Activated gamma-delta T cell treated with anti-CD3 and anti-CD28 coated beads, Interleukin-2, amount 50 U/mL, for 16 hours (primary cell): ENCODE measurements around the gene ASB2.

Source experiments
- DNase-seq: peaks from one replicate; pipeline ENCODE4 v3.0.0-alpha.2; 2020; ENCODE audit warnings: low read depth

Gene ASB2

GRCh38 chr14:93976477-93977057 is at the start of gene ASB2:
ASB2 (minus strand) TSS chr14:93976570; CDS start chr14:93964539, 12,031 bp downstream.
- no peak for DNase-seq

DNA sequence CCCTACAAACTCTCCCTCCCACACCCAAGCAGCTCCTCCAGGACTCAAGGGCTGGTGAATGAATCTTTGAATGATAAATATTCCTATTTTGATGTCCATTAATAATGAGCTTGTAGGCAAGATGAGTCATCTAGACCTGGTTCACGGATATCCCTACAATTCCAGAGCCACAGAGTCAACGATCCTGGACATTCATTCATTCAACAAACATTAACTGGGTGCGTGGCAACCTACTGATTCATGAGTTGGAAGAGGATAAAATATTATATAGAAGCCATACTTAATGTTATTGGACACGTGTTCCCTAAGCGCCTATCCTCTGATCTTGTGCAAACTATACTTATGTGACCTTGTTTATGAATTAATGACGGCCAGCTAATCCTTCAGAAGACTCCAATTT is 49.4 kb upstream of the ASB2 start:
- no peak for DNase-seq

DNA sequence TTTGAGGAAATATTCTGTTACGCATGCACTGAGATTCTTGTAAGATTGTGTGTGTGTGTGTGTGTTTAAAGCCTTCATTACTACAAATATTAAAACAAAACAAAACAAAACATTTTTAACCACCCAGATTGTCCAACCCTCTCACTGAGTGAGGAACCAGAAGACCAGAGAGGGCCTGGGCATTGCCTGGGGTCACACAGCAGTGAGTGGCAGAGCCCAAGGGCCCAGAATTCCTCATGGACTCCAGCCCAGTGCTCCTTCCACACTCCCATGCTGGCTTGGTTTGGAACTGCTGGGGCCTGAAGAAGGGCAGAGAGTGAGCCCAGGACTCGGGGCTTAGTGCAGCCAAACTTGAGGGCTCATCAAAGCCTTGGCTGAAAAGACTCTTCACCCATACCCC is 48.2 kb upstream of the ASB2 start:
- DNase-seq: no peak

- no peak for DNase-seq
Measured at GRCh38 chr14:94022532-94023411, 46.4 kb upstream of the ASB2 start.

DNA sequence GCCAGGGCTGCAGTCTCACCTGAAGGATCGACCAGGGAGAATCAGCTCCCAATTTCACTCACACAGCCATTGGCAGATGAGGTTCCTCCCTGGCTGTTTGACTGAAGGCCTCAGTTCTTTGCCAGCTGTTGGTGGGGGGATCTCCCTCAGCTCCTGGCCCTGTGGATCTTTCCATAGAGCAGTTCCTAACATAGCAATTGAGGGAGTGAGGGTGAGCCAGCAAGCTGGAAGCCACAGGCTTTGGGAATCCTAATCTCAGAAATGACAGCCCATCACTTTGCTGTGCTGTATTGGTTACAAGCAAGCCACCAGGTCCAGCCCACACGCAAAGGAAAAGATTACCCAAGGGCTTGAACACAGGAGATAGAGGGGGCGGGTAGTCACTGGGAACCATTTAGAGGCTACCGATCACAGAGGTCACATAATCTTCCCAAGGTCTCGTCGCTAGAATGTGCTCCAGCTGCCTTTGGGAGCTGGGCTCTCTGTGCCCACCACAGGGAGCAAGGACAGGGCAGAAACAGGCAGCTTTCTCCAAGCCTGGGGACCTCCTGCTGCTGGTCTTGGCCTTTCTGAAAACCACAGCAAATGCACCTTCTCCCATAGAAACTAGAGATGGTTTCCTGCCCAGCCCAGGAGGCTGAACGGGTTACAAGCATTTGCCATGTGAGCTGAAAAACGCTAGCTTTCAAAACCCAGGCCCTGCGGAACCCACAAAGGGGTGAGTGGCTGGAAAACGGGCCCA is 45.2 kb upstream of the ASB2 start:
- DNase-seq: no peak

DNA sequence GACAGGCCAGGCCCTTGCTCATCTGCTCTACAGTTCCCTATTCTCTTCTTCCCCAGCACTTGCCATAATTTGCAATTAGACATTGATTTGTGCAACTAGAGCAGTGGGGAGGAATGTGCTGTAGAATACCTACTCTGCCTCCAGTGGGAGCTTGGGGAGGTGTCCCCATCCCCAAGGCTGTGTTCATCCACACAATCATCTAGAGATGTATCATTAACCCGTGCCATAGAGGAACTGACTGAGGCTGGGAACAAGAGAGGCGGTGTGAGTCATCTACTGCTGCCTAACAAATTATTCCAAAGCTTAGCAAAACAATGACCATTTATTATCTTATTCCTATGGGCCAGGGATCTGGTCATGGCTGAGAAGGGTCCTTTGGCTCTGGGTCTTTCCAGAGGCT is 44.6 kb upstream of the ASB2 start:
- DNase-seq: no peak

DNA sequence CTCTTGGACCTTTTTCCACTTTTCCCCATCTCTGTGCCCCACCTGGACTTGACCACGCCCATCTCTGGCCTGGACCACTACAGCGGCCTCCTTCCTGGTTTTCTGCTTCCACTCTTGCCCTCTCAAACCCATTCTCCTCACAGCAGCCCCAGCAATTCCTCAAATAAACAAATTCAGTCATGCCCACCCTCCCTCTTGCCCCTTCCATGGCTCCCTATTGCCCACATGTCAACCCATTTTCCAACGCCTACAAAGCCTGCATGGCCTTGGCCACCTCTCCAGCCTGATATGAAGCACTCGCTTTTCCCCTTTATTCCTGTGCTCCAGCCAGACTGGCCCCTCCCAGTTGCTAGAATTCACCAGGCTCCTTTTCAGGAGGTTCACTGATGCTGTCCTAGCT is 43.9 kb upstream of the ASB2 start:
- DNase-seq: no peak

DNA sequence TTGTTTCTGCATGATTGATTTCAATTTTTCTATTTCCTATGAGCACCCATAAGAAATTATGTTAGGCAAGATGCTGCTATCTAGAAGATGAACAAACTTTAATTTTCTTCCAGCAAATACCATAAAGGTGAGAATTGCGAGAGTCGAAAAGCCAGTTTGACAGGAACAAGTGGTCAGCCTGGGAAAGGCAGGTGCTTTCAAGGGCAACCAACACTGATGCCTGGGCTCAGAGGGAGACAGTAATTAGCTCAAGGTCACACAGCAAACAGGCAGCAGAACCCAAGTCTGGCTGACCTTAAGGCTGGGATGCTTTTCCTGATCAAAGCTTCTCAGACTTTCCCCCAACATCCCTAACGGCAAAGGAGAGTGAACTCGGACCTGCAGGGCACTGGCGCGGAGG is 43.0 kb upstream of the ASB2 start:
- no peak for DNase-seq

DNA sequence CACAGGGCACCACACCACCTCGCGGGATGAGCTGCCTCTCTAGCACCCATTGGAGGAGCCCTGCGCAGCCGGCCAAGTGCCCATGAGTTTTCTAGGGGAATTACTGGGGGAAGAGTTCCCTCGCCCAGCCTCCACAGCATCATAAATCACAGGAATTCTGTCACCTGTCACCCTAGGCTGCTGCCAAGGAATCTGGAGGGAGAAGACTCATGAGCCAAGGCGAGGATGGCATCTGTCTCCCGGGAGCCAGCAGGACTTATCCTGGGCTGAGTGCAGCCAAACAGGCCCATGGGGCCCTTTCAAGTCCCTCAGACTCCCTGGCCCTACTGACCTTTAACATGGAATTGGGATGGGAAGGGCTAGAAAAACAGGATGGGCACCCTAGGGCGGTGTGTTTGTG is 41.9 kb upstream of the ASB2 start:
- no peak for DNase-seq

DNA sequence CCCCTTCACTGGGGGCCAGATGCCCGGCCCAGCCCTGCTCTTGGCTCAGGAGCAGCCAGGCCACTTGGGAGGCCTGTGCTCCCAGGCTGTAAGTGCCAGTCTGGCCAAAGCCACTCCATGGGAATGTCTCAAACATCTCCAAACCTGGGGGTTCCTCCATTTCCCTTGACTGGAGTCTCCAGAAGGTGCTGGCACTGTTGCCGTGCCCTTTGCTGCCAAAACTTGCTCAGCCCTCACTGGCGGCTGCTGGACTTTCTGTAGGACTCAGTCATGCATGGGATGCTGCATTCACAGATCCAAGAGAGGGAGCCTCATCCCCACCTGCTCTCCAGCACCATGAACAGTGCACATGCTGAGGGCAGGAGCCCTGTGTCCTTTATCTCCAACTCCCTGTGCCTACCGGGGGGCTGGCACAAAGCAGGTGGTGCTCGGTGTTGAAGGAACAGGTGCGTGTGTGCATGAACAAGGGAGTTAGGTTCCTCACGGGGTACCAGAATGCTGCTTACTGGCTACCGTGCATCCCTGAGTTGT is 40.1 kb upstream of the ASB2 start:
- DNase-seq: no peak

- DNase-seq: no peak
Measured at GRCh38 chr14:94015223-94015622, 38.9 kb upstream of the ASB2 start.

DNA sequence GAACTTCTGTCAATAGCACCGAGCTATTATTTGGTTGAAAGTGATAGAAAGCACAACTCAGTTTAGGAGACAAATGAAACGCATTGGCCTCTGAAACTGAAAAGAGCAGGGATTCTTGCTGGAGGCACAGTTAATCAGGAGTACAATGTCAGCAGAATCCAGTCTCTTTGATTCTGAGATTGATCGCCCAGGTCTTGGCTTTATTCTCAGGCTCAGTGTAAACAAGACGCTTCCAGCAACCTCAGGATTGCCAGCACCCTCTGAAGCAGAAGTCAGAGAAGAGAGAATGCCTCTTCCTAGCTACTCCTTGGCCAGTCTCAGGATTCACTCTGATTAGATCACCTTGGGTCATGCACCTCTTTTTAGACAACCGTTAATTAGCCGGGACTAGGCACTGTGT is 38.0 kb upstream of the ASB2 start:
- no peak for DNase-seq

GRCh38 chr14:94011795-94012194 is 35.4 kb upstream of the ASB2 start:
- DNase-seq: no peak

DNA sequence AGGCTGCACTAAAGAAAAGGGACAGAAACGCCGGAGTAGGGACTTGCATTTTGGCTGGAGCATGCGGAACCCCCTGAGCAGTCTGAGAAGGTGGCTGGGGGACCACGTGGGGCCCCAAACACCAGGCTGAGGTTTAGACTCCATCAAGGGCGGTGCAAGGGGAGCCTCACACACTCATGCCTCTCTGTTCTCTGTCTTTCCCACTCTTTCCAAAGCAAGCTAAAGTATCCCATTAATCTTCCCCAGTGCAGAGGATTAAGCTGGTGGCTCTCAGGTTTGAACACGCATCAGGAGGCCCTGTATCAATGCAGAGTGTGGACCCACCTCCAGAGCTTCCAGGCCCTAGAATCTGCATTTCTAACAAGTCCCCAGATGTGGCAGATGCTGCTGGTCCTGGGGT is 34.3 kb upstream of the ASB2 start:
- DNase-seq: no peak

- no peak for DNase-seq
Measured at GRCh38 chr14:94009767-94010166, 33.4 kb upstream of the ASB2 start.

GRCh38 chr14:94008234-94008633 is 31.9 kb upstream of the ASB2 start:
- DNase-seq: no peak

- DNase-seq: no peak
Measured at GRCh38 chr14:94005324-94006073, 29.1 kb upstream of the ASB2 start.

- no peak for DNase-seq
Measured at GRCh38 chr14:94004015-94004414, 27.6 kb upstream of the ASB2 start.

GRCh38 chr14:94003397-94003796 is 27.0 kb upstream of the ASB2 start:
- DNase-seq: no peak

DNA sequence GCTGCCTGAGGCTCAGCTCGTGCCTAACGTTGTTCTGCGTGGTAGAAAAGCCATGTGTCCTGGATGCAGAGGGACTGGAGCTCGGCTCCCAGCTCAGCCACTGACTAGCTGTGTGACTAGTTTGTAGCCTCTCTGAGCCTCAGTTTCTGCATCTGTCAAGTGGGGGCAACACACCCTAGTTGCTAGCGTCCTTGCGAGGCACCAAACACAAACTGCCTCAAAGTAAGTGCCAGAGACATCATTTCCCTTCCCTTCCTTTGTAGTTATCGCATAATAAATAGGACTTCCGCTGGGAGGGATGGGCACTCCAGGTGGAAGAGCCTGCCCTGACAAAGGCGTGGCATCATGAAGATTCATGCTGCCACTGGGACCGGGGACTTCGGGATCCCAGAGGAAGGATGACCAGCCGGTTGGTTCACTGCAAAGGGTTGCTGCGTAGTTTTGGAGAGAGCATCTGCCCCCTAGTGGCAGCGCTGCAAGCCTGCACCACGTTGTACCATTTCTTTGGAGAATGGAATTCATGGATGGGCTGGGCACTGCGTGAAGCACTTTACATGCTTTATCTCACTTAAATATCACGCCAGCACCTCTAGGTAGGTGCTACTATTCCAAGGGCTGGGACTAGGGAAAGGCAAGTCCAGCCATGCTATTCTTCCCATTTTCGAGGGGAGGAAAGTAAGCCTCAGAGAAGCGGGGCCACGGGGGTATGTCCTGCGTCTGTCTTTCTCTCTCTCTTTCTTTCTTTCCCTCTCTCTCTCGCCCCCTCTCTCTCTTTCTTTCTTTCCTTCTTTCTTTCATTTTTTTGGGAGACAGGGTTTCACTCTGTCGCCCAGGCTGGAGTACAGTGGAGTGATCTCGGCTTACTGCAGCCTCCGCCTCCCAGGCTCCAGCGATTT is 25.4 kb upstream of the ASB2 start:
- peak; percentile 48 for DNase-seq

DNA sequence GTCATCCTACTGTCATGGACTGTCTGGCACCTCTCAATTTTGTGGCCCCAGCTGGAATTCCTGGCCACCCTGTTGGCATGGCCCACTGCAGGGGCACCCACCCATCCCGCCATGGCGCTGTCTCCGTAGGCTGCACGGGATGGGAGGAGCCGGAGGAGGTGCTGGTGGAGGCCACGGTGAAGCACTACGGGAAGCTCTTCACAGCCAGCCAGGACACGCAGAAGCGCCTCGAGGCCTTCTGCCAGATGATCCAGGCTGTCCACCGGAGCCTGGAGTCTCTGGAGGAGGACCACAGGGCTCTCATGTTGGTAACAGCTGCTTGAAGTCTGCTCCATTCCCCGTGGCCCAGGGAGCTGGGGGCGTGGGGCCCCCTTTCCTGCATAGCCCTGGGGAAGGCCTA is 24.6 kb upstream of the ASB2 start:
- no peak for DNase-seq
